Measurements from ENCODE around the gene PPP1R16B. TPM values are rescaled to one million over a fixed set of nuclear protein-coding genes. Genes with fewer than 3 reads are reported as not detected.

PPP1R16B gene
- total RNA-seq, 2 experiments from 2014 or later, result 63.6 to 67.4 TPM

GRCh38 chr20:38902601-38903000 lies 97.1 kb downstream of the PPP1R16B start:
- H3K27ac Mint-ChIP-seq, result no peak overlapping the region
- no peak for DNase-seq
- ChIA-PET CTCF (no interaction called here), POLR2A (no interaction called here)
- no peaks in the 10 kb centered on the region for H3K27me3 Mint-ChIP-seq
- H3K4me1 Mint-ChIP-seq, result peaks cover 4% of the 10 kb centered on the region
- H3K4me3 Mint-ChIP-seq, result no peak overlapping the region
- H3K9me3 Mint-ChIP-seq, result peaks cover 9% of the 10 kb centered on the region
- H3K36me3 Mint-ChIP-seq (ENCODE audit: low read depth), result peaks cover 78% of the 10 kb centered on the region

GRCh38 chr20:38903335-38903734 lies 97.8 kb downstream of the PPP1R16B start:
- Mint-ChIP-seq H3K9me3 (peaks cover 9% of the 10 kb centered on the region), H3K4me1 (peaks cover 4% of the 10 kb centered on the region), H3K27ac (no peak overlapping the region), H3K36me3 (ENCODE audit: low read depth) (peaks cover 78% of the 10 kb centered on the region), H3K4me3 (no peak overlapping the region), H3K27me3 (no peaks in the 10 kb centered on the region)
- ChIA-PET CTCF (interaction anchor here (2.2 kb wide), 1 partner anchor 10 kb away, joined by 6 read pairs; no protein-coding TSS in a partner anchor), POLR2A (no interaction called here)
- no peak for DNase-seq

DNA sequence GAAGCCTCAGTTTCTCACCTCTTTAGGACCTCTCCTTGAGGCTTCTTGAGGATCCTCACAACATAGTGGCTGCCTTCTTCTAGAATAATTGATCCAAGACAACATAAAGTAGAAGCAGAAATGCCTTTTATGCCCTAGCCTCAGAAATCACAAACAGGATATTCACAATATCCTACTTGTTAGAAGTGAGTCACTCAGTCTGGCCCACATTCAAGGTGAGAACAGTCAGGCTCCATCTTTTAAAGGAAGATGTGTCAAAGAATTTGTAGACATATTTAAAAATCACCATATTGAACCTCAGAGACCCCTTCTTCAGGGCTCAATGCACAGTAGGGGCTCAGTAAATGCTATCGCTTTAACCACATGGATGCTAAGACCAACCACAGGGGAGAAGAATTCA lies 99.9 kb downstream of the PPP1R16B start:
- no peak overlapping the region for H3K27ac Mint-ChIP-seq
- DNase-seq, result no peak
- H3K4me3 Mint-ChIP-seq, result no peak overlapping the region
- CTCF ChIA-PET, result interaction anchor here (0.6 to 5.2 kb wide), 6 partner anchors 12 to 104 kb away, joined by 3 to 17 read pairs (median 3); no protein-coding TSS in a partner anchor
- H3K9me3 Mint-ChIP-seq, result peaks cover 9% of the 10 kb centered on the region
- H3K27me3 Mint-ChIP-seq, result no peaks in the 10 kb centered on the region
- H3K36me3 Mint-ChIP-seq (ENCODE audit: low read depth), result peaks cover 83% of the 10 kb centered on the region
- H3K4me1 Mint-ChIP-seq, result peaks cover 4% of the 10 kb centered on the region
- POLR2A ChIA-PET, result no interaction called here

DNA sequence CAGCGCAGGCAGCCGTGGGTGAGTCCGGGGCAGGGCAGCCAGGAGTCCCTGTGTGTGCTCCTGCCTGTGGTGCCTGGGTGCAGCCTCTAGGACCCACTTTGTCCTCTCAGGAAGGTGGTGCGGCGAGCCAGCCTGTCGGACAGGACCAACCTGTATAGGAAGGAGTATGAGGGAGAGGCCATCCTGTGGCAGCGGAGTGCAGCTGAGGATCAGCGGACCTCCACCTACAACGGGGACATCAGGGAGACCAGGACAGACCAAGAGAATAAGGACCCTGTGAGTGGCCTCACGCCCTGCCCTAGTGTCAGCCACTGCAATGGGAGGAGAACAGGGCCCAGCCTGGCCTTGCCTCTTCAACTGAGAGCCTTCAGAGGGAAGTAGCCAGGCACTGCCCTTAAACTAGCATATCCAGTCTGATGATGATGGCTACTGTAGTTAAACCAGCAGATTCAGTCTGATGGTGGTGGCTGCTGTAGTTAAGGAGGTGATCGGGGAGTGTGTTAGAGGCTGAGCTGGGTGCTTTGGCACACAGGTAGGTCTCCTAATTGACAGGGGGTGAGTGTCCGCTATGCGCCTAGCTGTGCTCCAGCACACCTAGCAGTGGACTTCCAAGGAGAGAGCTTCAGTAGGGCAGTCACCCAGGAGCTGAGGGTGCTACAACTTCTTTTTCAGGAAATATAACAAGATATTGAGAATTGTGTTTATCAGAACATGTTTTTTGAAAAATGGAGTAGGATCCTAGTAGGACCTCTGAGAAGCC lies 102.6 kb downstream of the PPP1R16B start:
- no peak for DNase-seq
- Mint-ChIP-seq H3K9me3 (peaks cover 9% of the 10 kb centered on the region), H3K27me3 (no peaks in the 10 kb centered on the region), H3K4me1 (peaks cover 4% of the 10 kb centered on the region), H3K27ac (no peak overlapping the region), H3K36me3 (ENCODE audit: low read depth) (peaks cover 62% of the 10 kb centered on the region), H3K4me3 (no peak overlapping the region)
- ChIA-PET POLR2A (no interaction called here), CTCF (interaction anchor here (0.6 to 5.2 kb wide), 5 partner anchors 10 to 187 kb away, joined by 3 to 17 read pairs (median 4); partner anchors contain the start of gene FAM83D)

DNA sequence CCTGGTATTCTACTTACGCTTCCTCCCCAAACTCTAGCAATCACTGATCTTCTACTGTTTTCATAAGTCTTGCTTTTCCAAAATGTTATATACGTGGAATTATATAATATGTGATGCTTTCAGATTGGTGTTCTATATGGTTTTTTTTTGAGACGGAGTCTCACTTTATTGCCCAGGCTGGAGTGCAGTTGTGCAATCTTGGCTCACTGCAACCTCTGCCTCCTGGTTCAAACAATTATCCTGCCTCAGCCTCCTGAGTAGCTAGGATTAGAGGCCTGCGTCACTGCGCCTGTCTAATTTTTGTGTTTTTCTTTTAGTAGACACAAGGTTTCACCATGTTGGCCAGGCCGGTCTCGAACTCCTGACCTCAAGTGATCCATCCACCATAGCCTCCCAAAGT lies 109.9 kb downstream of the PPP1R16B start:
- no peak for DNase-seq
- POLR2A ChIA-PET, result no interaction called here
- Mint-ChIP-seq H3K4me3 (no peak overlapping the region), H3K36me3 (ENCODE audit: low read depth) (peaks cover 35% of the 10 kb centered on the region), H3K4me1 (no peaks in the 10 kb centered on the region), H3K27me3 (no peaks in the 10 kb centered on the region), H3K9me3 (no peaks in the 10 kb centered on the region), H3K27ac (no peak overlapping the region)
- CTCF ChIA-PET, result no interaction called here

- no peak for DNase-seq
- no peaks in the 10 kb centered on the region for H3K9me3 Mint-ChIP-seq
- ChIA-PET POLR2A (no interaction called here), CTCF (interaction anchor here (0.6 to 0.9 kb wide), 2 partner anchors 71 to 1763 kb away, joined by 4 read pairs; no protein-coding TSS in a partner anchor)
- H3K4me1 Mint-ChIP-seq, result no peaks in the 10 kb centered on the region
- H3K27ac Mint-ChIP-seq, result no peak overlapping the region
- no peaks in the 10 kb centered on the region for H3K27me3 Mint-ChIP-seq
- H3K36me3 Mint-ChIP-seq (ENCODE audit: low read depth), result peaks cover 35% of the 10 kb centered on the region
- H3K4me3 Mint-ChIP-seq, result no peak overlapping the region
These were observed 112.2 kb downstream of the PPP1R16B start for GRCh38 chr20:38917657-38918056.

GRCh38 chr20:38918172-38918571 lies 112.7 kb downstream of the PPP1R16B start:
- Mint-ChIP-seq H3K27ac (no peak overlapping the region), H3K4me1 (no peaks in the 10 kb centered on the region), H3K4me3 (no peak overlapping the region), H3K9me3 (no peaks in the 10 kb centered on the region), H3K36me3 (ENCODE audit: low read depth) (peaks cover 35% of the 10 kb centered on the region), H3K27me3 (no peaks in the 10 kb centered on the region)
- POLR2A ChIA-PET, result no interaction called here
- DNase-seq, result no peak
- CTCF ChIA-PET, result interaction anchor here (1.1 kb wide), 1 partner anchor 10 kb away, joined by 4 read pairs; no protein-coding TSS in a partner anchor

DNA sequence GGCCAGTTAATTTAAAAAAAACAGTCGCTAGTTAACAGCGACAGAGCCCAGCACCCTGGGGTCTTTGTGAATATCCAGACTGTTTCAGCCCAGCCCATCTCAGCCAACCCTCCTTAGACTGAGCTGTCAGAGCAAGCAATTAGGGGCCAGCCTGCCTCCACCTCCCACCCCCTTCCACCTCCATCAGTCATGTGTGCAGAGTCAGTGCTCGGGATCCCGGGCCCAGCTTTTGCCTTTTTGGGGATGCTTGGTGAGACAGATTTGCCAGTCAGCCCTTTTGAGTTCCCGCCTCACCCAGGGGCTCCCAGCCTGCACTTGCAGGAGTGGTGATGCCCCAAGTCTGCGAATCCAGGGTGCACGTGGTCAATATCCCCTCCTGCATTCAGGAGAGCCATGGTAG lies 114.2 kb downstream of the PPP1R16B start:
- CTCF ChIA-PET, result interaction anchor here (1.0 kb wide), 1 partner anchor 7 kb away, joined by 5 read pairs; no protein-coding TSS in a partner anchor
- H3K4me3 Mint-ChIP-seq, result no peak overlapping the region
- no peaks in the 10 kb centered on the region for H3K27me3 Mint-ChIP-seq
- peaks cover 28% of the 10 kb centered on the region for H3K36me3 Mint-ChIP-seq (ENCODE audit: low read depth)
- no peaks in the 10 kb centered on the region for H3K4me1 Mint-ChIP-seq
- H3K27ac Mint-ChIP-seq, result no peak overlapping the region
- H3K9me3 Mint-ChIP-seq, result no peaks in the 10 kb centered on the region
- POLR2A ChIA-PET, result no interaction called here
- no peak for DNase-seq

DNA sequence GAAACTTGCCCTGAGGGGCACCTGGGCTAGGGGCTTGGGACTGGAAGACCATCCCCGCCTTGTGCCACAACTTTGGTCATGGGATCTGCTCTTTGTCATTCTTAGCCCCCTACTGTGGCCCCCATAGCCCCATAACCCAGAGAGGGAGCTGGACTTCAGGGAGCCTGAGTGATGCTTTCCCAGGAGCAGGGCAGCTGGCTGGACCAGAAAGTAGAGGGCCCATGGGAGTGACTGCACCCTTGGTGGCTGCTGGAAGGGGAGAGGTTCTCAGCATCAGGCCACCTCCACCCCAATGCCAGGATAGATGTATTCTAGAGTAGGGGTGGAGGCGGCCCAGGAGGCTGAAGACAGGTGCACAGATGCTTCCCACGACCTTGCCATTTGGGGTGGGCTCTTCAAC lies 114.9 kb downstream of the PPP1R16B start:
- no peak for DNase-seq
- no peak overlapping the region for H3K27ac Mint-ChIP-seq
- CTCF ChIA-PET, result interaction anchor here (1.0 to 1.4 kb wide), 3 partner anchors 8 to 129 kb away, joined by 3 to 5 read pairs (median 4); no protein-coding TSS in a partner anchor
- peaks cover 5% of the 10 kb centered on the region for H3K4me1 Mint-ChIP-seq
- POLR2A ChIA-PET, result interaction anchor here (0.7 kb wide), 1 partner anchor 38 kb away, joined by 4 read pairs; no protein-coding TSS in a partner anchor
- no peak overlapping the region for H3K4me3 Mint-ChIP-seq
- H3K27me3 Mint-ChIP-seq, result no peaks in the 10 kb centered on the region
- H3K9me3 Mint-ChIP-seq, result no peaks in the 10 kb centered on the region
- peaks cover 24% of the 10 kb centered on the region for H3K36me3 Mint-ChIP-seq (ENCODE audit: low read depth)

GRCh38 chr20:38920851-38921250 lies 115.4 kb downstream of the PPP1R16B start:
- Mint-ChIP-seq H3K27me3 (no peaks in the 10 kb centered on the region), H3K4me3 (no peak overlapping the region), H3K27ac (no peak overlapping the region), H3K4me1 (peaks cover 9% of the 10 kb centered on the region), H3K36me3 (ENCODE audit: low read depth) (peaks cover 24% of the 10 kb centered on the region), H3K9me3 (no peaks in the 10 kb centered on the region)
- ChIA-PET CTCF (interaction anchor here (0.9 to 1.5 kb wide), 5 partner anchors 8 to 129 kb away, joined by 3 to 5 read pairs (median 3); no protein-coding TSS in a partner anchor), POLR2A (interaction anchor here (0.7 kb wide), 1 partner anchor 38 kb away, joined by 4 read pairs; no protein-coding TSS in a partner anchor)
- DNase-seq, result no peak

GRCh38 chr20:38924718-38925117 lies 119.2 kb downstream of the PPP1R16B start:
- Mint-ChIP-seq H3K36me3 (ENCODE audit: low read depth) (peaks cover 21% of the 10 kb centered on the region), H3K27me3 (no peaks in the 10 kb centered on the region), H3K4me3 (no peak overlapping the region), H3K27ac (no peak overlapping the region), H3K4me1 (peaks cover 30% of the 10 kb centered on the region), H3K9me3 (no peaks in the 10 kb centered on the region)
- CTCF ChIA-PET, result interaction anchor here (0.7 to 1.5 kb wide), 3 partner anchors 10 to 97 kb away, joined by 3 read pairs; no protein-coding TSS in a partner anchor
- POLR2A ChIA-PET, result no interaction called here
- no peak for DNase-seq

GRCh38 chr20:38926142-38926933 lies 120.8 kb downstream of the PPP1R16B start, which contains the start of gene FAM83D:
Gene FAM83D, plus strand, starts transcription at chr20:38926417. Its CDS starts 26 bp downstream, at chr20:38926443.
- CTCF ChIA-PET, result interaction anchor here (0.5 to 5.1 kb wide), 20 partner anchors 8 to 183 kb away, joined by 3 to 41 read pairs (median 4); partner anchors contain the start of gene DHX35
- POLR2A ChIA-PET, result interaction anchor here (0.8 kb wide), 1 partner anchor 36 kb away, joined by 6 read pairs; the partner anchor contains the start of gene DHX35
- no peaks in the 10 kb centered on the region for H3K9me3 Mint-ChIP-seq

More at GRCh38 chr20:38926142-38926933, 120.8 kb downstream of the PPP1R16B start, which contains the start of gene FAM83D:
- DNase-seq, result peak; percentile 97
- H3K27me3 Mint-ChIP-seq, result no peaks in the 10 kb centered on the region
- peak within 1 kb of the TSS; percentile 88 for H3K4me3 Mint-ChIP-seq
- H3K4me1 Mint-ChIP-seq, result peaks cover 44% of the 10 kb centered on the region
- peaks cover 23% of the 10 kb centered on the region for H3K36me3 Mint-ChIP-seq (ENCODE audit: low read depth)
- H3K27ac Mint-ChIP-seq, result peak within 1 kb of the TSS; percentile 88

All from activated CD4-positive, alpha-beta T cell treated with anti-CD3 and anti-CD28 coated beads, Interleukin-2, amount 10 ng/mL, durations not matched to agents 7 days and 5 days (primary cell).